ENCODE results near the gene TSEN15. TPM values are rescaled to one million over a fixed set of nuclear protein-coding genes. Genes with fewer than 3 reads are reported as not detected.

TSEN15 gene
- total and polyA plus RNA-seq, 2 of the 13 experiments (the other 11 are each of a cell fraction or from before 2014, with no cell fraction given): 25.6 to 35.8 TPM

DNA sequence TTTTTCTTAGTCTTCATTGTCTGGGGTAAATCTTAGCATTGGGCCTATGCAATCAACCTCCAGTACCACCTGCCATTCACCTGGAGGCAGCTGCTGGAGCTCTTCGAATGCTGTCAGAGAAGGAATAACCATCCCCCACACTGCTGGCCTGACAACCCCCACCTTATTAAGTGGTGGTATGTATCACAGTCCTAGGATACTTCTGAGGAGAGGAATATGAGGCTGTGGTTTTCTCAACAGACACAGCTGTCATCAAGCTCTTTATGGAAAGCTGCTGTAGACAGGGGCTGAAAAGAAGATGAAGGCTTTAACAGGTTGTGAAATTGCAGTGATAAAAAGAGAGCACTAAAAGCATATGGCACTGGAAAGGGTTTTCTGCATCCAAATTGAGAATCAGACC lies 61.7 kb downstream of the TSEN15 start:
- intact Hi-C loops (cut with micrococcal nuclease; ENCODE audit: unreplicated experiment): no loop called here
- no peaks in the 10 kb centered on the region for H3K36me3 ChIP-seq (replicated peaks in 1 of 2; ENCODE audit: control insufficient read depth in 1 of 2, insufficient read depth in 2 of 2, low read length in 2 of 2)
- no peaks in the 10 kb centered on the region for H3K4me1 ChIP-seq (ENCODE audit: insufficient read depth, low read length)
- WGBS (ENCODE audit: low lambda C conversion rate): 0% methylated on average over 1 of the region's 1 CpG
- CTCF ChIA-PET (ENCODE audit: low intra/inter-chr PET ratio, low total read pairs): no interaction called here
- no peaks in the 10 kb centered on the region for H3K9me3 ChIP-seq (ENCODE audit: low read length)
- no peak overlapping the region for H3K4me3 ChIP-seq (replicated peaks in 1 of 3; ENCODE audit: insufficient read depth in 1 of 3, low read depth in 2 of 3, low read length in 3 of 3)
- TF ChIP-seq KDM1A (CRISPR knock-in tag; IDR thresholded peaks at IDR 0.05): no peak
- no peak for TF ChIP-seq CAMTA2 (CRISPR knock-in tag; IDR thresholded peaks at IDR 0.05; ENCODE audit: borderline replicate concordance)
- TF ChIP-seq, protein P1, sequence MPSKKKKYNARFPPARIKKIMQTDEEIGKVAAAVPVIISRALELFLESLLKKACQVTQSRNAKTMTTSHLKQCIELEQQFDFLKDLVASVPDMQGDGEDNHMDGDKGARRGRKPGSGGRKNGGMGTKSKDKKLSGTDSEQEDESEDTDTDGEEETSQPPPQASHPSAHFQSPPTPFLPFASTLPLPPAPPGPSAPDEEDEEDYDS (CRISPR knock-in tag; IDR thresholded peaks at IDR 0.05): no peak
- no peak for TF ChIP-seq U2AF1 (optimal IDR thresholded peaks at IDR 0.05; ENCODE audit: low read depth, low read length)
- TF ChIP-seq GLI4 (CRISPR knock-in tag; IDR thresholded peaks at IDR 0.05; ENCODE audit: borderline replicate concordance): no peak
- TF ChIP-seq, protein P2, sequence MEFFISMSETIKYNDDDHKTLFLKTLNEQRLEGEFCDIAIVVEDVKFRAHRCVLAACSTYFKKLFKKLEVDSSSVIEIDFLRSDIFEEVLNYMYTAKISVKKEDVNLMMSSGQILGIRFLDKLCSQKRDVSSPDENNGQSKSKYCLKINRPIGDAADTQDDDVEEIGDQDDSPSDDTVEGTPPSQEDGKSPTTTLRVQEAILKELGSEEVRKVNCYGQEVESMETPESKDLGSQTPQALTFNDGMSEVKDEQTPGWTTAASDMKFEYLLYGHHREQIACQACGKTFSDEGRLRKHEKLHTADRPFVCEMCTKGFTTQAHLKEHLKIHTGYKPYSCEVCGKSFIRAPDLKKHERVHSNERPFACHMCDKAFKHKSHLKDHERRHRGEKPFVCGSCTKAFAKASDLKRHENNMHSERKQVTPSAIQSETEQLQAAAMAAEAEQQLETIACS (CRISPR knock-in tag; IDR thresholded peaks at IDR 0.05): no peak
- no peak for TF ChIP-seq ZNF251 (CRISPR knock-in tag; IDR thresholded peaks at IDR 0.05)
- TF ChIP-seq ZFP90 (CRISPR knock-in tag; IDR thresholded peaks at IDR 0.05; ENCODE audit: borderline replicate concordance): no peak
- TF ChIP-seq ZNF136 (CRISPR knock-in tag; IDR thresholded peaks at IDR 0.05; ENCODE audit: low read depth): no peak
- TF ChIP-seq, protein P3, sequence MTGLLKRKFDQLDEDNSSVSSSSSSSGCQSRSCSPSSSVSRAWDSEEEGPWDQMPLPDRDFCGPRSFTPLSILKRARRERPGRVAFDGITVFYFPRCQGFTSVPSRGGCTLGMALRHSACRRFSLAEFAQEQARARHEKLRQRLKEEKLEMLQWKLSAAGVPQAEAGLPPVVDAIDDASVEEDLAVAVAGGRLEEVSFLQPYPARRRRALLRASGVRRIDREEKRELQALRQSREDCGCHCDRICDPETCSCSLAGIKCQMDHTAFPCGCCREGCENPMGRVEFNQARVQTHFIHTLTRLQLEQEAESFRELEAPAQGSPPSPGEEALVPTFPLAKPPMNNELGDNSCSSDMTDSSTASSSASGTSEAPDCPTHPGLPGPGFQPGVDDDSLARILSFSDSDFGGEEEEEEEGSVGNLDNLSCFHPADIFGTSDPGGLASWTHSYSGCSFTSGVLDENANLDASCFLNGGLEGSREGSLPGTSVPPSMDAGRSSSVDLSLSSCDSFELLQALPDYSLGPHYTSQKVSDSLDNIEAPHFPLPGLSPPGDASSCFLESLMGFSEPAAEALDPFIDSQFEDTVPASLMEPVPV (CRISPR knock-in tag; IDR thresholded peaks at IDR 0.05): no peak
- TF ChIP-seq DMAP1 (CRISPR knock-in tag; IDR thresholded peaks at IDR 0.05): no peak
- TF ChIP-seq NFATC3 (CRISPR knock-in tag; IDR thresholded peaks at IDR 0.05): no peak
- no peak for DNase-seq (ENCODE audit: low spot score)
- BruUV-seq (replicated peaks): no TSS peak
- H3K27ac ChIP-seq (ENCODE audit: extremely low read length, insufficient read depth, low read length): no peak overlapping the region
- no peak overlapping the region for H3K9ac ChIP-seq (ENCODE audit: insufficient read depth, low read depth, low read length)
- no peak overlapping the region for H2AFZ ChIP-seq (ENCODE audit: low read length)
- no peak overlapping the region for H3K4me2 ChIP-seq (ENCODE audit: low read depth, low read length)
- ATAC-seq: no peak
- no peak for FAIRE-seq
- H4K20me1 ChIP-seq (ENCODE audit: insufficient read depth, low read length): no peaks in the 10 kb centered on the region
- POLR2A ChIA-PET: no interaction called here
- H3K79me2 ChIP-seq (ENCODE audit: insufficient read depth, low read length): no peaks in the 10 kb centered on the region
- in situ Hi-C loops (cut with HindIII; ENCODE audit: extremely low pct_ligation_motif_present, low pct_unique_long_range_greater_than_20kb): no loop called here
- no peaks in the 10 kb centered on the region; a peak in 1 of 5 replicates for H3K27me3 ChIP-seq (ENCODE audit: control insufficient read depth in 1 of 2, insufficient read depth in 2 of 2, low read length in 2 of 2)

All from HepG2 (cell line).